ENCODE measurements around the gene ATP11A. TPM values are rescaled to one million over a fixed set of nuclear protein-coding genes. Genes with fewer than 3 reads are reported as not detected.

The ATP11A gene
- total and polyA plus RNA-seq, 7 donors = 3.9 to 48.6 (median 26.4) TPM

DNA sequence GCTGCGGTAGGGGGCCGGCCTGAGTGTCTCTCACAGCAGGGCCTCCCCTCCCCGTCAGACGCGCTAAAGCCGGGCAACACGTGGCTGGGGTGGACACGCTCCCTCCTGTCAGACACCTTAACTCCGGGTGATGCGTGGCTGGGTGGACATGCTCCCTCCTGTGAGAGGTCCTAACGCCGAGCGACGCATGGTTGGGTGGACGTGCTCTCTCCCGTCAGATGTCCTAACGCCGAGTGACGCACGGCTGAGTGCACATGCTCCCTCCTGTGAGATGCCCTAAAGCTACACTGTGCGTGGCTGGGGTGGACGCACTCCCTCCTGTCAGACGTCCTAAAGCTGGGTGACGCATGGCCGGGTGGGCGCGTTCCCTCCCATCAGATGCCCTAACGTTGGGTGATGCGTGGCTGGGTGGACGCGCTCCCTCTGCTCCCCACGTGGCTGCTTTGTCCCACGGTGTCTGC is 153.1 kb downstream of the ATP11A start:
- ATAC-seq (peak in 2 of 4 donors; percentile 8 to 30), DNase-seq (peak in 1 of 2 donors; percentile 62)
- TF ChIP-seq CTCF (IDR thresholded peaks at IDR 0.05) = no peak
- Histone ChIP-seq H3K9me3 (peaks cover 4% of the 10 kb centered on the region), H3K27ac (peak overlapping the region; percentile 11), H3K4me3 (no peak overlapping the region), H3K36me3 (ENCODE audit: insufficient read depth in 1 of 2, low read depth in 1 of 2) (peaks cover 0 to 46% of the 10 kb centered on the region in 2 donors), H3K4me1 (no peaks in the 10 kb centered on the region), H3K27me3 (ENCODE audit: insufficient read depth in 3 of 3, low read length in 2 of 3) (no peaks in the 10 kb centered on the region)
- 89 to 94% (median 90%) methylated on average over 33 of the region's 33 CpGs for WGBS, 3 donors
- intact Hi-C loops (cut with DNase I) = no loop called here

DNA sequence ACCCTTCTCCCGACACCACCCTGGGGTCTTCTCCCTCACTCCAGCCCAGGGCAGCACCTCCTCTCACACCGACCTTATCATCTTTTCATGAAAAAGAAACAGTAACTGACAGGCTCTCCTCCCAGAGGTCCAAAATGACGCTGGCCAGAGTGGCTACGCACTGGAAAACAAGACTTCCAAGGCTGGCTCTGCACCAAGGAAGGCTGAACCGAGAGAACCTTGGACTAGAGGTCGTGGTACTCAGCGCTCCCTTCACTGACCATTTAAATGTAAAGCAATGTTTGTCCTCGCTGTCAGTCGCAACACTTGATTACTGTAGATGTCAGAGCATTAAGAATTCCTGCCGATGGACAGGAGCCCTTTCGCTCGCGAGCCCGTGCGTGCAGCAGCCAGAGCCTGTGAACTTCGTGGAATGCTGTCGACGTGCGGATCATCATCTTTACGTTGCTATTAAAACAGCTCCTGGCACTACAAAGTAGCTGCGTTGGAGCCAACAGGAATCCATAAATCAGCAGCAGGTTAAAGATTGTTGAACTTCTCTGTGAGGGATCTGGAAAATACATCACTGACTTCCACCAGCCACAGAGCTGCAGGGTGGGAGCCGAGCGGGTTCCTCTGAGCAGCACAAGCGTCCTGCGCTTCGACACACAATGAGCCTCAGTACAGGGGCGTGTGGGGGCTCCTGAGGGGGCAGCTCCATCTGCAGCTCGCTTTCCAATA is 153.7 kb downstream of the ATP11A start:
- no peak overlapping the region for H3K4me3 ChIP-seq
- peak overlapping the region; percentile 30 for H3K27ac ChIP-seq
- ATAC-seq (peak in 1 of 4 donors; percentile 27), DNase-seq (no peak)
- peaks cover 7% of the 10 kb centered on the region for H3K9me3 ChIP-seq
- no peak for TF ChIP-seq CTCF (IDR thresholded peaks at IDR 0.05)
- no peaks in the 10 kb centered on the region for H3K4me1 ChIP-seq
- H3K36me3 ChIP-seq (ENCODE audit: insufficient read depth in 1 of 2, low read depth in 1 of 2) = peaks cover 0 to 40% of the 10 kb centered on the region in 2 donors
- 72 to 79% (median 79%) methylated on average over 28 of the region's 28 CpGs for WGBS, 3 donors
- intact Hi-C loops (cut with DNase I) = no loop called here
- H3K27me3 ChIP-seq (ENCODE audit: insufficient read depth in 3 of 3, low read length in 2 of 3) = no peaks in the 10 kb centered on the region

- peak overlapping the region; percentile 30 for H3K27ac ChIP-seq
- H3K27me3 ChIP-seq (ENCODE audit: insufficient read depth in 3 of 3, low read length in 2 of 3) = no peaks in the 10 kb centered on the region
- DNase-seq (no peak), ATAC-seq (no peak)
- no peak overlapping the region for H3K4me3 ChIP-seq
- peaks cover 7% of the 10 kb centered on the region for H3K9me3 ChIP-seq
- TF ChIP-seq CTCF (IDR thresholded peaks at IDR 0.05) = no peak
- intact Hi-C loops (cut with DNase I) = no loop called here
- WGBS, 3 donors = 90 to 97% (median 92%) methylated on average over 23 of the region's 23 CpGs
- peaks cover 0 to 31% of the 10 kb centered on the region in 2 donors for H3K36me3 ChIP-seq (ENCODE audit: insufficient read depth in 1 of 2, low read depth in 1 of 2)
- H3K4me1 ChIP-seq = no peaks in the 10 kb centered on the region
Observed at GRCh38 chr13:112844411-112844810, 154.6 kb downstream of the ATP11A start.

DNA sequence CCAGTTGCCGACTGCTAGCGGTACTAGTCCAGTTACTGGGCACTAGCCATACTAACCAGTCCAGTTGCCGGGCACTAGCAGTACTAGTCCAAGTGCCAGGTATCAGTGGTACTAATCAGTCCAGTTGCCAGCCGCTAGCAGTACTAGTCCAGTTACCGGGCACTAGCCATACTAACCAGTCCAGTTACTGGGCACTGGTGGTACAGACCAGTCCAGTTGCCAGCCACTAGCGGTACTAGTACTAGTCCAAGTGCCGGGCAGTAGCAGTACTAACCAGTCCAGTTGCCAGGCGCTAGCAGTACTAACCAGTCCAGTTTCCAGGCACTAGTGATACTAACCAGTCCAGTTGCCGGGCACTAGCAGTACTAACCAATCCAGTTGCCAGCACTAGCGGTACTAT is 155.0 kb downstream of the ATP11A start:
- intact Hi-C loops (cut with DNase I) = no loop called here
- ATAC-seq = no peak
- Histone ChIP-seq H3K9me3 (peaks cover 7% of the 10 kb centered on the region), H3K27me3 (ENCODE audit: insufficient read depth in 3 of 3, low read length in 2 of 3) (no peaks in the 10 kb centered on the region), H3K4me1 (no peaks in the 10 kb centered on the region), H3K27ac (no peak overlapping the region), H3K36me3 (ENCODE audit: insufficient read depth in 1 of 2, low read depth in 1 of 2) (peaks cover 0 to 30% of the 10 kb centered on the region in 2 donors), H3K4me3 (no peak overlapping the region)
- no peak for DNase-seq
- WGBS, 3 donors = 96 to 100% (median 99%) methylated on average over 8 to 10 of the region's 10 CpGs
- TF ChIP-seq CTCF (IDR thresholded peaks at IDR 0.05) = no peak

All from psoas muscle (tissue), 8 donors.